GOT3 (cell line): ENCODE data around the gene GOLPH3.
"Not testable (repeated sequence)": the region's sequence is repeated elsewhere in the genome, so short reads cannot be mapped to it uniquely, and the experiment has no call there.

Experiments used
- DNase-seq: peaks from one replicate; lab custom pipeline; 2025; ENCODE audit warnings: mixed read lengths; lab: John Stamatoyannopoulos, UW

GOLPH3 gene

DNA sequence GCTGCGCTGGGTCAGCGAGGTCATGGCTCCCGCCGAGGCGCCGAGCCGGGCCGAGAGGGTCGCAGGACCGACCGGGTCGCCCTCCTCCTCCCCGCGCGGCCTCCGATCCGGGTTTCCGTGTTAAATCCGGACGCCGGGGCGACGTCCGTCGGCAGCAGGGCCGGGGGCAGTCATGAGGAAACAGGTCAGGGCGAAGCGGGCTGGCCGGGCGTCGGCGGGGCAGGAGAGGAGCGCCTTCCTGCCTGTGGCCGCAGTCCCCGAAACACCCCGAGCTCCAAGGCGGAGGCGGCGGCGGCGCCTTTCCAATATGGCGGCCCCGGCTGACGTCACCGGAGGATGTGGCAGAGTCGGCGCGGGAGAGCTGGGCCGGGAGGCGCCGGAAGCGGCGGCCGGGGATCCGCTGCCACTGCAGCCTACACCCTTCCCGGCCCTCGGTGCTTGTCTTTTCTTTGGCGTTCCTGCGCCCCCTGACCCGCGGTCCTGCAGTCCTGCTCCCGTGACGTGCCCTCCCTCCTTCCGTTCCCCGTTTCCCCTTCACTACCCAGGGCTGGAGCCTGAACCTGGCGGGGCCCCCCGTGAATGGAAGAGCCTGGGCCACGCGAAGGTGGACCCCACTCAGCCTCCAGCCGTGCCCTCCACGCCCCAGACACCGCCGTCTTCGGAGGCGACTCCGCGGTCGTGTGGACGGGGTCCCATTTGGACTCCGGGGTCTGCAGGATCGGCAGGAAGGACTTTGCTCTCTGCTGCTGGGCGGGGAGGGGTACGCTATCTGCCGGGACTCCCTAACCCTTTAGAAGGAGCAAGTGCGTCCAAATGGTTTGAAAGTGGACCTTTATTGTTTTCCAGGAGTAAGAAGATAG lies at the start of gene GOLPH3:
Gene GOLPH3 (minus strand): TSS at position 309 of the 860 bp plus-strand sequence. CDS start 285 bp downstream, at position 24.
- DNase-seq: peak; percentile 79

DNA sequence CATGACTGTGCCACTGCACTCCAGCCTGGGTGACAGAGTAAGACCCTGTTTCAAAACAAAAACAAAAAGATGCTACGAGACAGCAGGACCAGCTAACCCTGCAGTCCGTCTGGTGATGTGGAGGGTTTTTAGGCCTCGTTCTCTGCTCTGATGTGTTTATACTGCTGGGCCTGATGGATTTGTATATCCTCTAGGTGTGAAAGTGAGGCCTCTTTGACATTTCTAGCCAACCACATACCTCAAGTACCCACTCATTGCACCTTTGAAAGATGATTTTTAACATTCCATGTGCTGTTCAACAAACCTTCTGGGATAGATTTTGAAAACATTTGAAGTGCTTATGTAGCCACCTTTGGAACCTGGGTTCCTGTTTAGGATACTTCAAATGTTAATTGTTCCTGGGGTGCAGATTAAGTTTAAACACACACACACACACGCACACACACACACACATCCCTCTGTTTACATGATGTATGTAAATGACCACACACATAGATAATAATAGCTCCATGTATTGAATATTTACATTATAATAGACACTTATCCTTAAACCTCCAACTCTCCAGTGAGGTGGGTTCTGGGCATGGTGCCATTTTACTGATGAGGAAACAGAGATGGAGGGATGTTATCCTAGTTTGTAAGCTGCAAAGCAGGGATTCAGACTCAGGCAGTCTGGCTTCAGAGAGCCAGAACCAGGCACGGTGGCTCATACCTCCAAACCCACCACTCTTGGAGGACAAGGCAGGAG lies 48.8 kb upstream of the GOLPH3 start:
- DNase-seq: no peak

GRCh38 chr5:32217886-32218396 lies 43.8 kb upstream of the GOLPH3 start:
- DNase-seq: no peak

DNA sequence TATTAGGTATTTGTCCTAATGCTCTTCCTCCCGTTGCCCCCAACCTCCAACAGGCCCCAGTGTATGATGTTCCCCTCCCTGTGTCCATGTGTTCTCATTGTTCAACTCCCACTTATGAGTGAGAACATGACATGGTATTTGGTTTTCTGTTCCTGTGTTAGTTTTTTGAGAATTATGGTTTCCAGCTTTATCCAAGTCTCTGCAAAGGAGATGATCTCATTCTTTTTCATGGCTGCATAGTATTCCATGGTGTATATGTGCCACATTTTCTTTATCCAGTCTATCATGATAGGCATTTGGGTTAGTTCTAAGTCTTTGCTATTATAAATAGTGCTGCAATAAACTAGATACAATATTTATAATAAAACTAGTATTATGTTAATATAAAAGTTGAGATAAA lies 40.2 kb upstream of the GOLPH3 start:
- not testable (repeated sequence) for DNase-seq

GRCh38 chr5:32210151-32210550 lies 36.0 kb upstream of the GOLPH3 start:
- DNase-seq: no peak

DNA sequence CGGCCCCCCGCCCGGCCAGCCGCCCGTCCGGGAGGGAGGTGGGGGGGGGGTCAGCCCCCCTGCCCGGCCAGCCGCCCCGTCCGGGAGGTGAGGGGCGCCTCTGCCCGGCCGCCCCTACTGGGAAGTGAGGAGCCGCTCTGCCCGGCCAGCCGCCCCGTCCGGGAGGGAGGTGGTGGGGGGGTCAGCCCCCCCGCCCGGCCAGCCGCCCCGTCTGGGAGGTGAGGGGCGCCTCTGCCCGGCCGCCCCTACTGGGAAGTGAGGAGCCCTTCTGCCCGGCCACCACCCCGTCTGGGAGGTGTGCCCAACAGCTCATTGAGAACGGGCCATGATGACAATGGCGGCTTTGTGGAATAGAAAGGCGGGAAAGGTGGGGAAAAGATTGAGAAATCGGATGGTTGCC lies 34.7 kb upstream of the GOLPH3 start:
- not testable (repeated sequence) for DNase-seq

DNA sequence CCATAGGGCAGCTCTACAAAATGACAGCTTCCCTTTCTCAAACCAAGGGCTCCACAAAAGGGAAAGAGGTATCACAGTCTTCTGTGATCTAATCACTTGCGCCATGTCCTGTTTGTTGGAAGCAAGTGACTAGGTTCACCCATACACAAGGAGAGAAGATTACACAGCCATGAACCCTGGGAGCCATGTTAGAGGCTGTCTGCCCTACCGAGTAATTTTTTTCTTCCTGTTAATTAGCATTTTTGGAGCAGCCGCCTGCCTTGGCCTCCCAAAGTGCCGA lies 33.2 kb upstream of the GOLPH3 start:
- DNase-seq: no peak

- DNase-seq: no peak
Measured at GRCh38 chr5:32206509-32207354, 32.6 kb upstream of the GOLPH3 start.

DNA sequence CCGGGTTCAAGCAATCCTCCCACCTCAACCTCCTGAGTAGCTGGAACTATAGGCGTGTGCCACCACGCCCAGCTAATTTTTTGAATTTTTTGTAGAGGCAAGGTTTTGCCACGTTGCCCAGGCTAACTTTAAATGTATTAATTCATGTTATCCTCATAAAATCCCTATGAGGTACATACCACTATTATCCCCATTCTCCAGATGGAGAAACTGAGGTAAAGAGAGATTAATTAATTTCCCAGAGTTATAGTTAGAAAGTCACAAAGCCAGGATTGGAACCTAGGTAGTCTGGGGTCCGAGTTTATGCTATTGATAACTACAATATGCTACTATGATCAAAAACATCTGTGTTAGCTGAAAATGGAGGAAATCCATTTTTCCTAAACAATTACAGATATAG lies 31.9 kb upstream of the GOLPH3 start:
- DNase-seq: no peak

DNA sequence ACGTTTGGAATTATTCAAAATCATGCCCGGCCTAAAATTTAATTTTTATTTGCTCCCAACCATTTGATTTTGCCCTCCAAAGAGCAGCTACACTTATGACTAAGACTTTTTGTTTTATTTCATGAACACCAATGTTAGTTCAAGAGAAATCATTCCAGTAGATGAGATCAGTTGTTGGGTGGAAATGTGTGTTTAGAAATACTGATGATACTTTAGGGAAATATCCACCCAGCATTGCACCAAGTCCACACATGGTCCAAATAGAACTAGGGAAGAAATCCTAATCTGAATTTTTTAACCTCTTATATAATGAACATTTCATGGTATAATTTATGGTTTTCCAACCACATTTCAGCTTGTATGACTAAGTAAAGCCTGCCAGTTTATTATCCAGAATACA lies 28.3 kb upstream of the GOLPH3 start:
- DNase-seq: no peak

DNA sequence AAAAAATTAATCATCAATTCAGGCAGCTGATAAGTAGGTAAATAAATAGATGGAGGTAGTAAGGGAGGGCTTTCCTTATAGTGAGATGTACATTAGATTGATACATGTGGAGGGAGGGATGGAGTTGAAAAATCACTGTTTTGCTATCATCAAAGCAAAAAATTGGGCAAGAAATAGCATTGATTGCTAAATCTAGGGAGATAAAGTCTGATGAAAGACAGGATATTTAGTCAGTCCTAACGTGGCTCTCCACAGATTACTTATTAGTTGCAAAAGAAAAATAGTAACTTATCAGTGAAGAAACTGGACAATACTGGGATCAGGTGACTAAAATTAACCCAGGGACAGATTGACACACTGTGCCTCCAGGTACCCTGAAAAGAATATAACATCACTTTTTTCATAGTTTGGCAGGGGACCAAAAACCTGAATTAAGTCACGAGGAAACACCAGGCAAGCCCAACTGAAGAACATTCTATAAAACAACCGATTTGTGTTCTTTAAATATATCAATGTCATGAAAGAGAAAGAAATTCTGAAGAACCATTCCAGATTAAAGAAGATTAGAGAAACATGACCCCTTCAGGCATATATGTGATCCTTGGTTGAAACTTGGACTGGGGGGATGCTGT lies 27.1 kb upstream of the GOLPH3 start:
- no peak for DNase-seq

GRCh38 chr5:32197032-32197431 lies 22.9 kb upstream of the GOLPH3 start:
- DNase-seq: no peak

DNA sequence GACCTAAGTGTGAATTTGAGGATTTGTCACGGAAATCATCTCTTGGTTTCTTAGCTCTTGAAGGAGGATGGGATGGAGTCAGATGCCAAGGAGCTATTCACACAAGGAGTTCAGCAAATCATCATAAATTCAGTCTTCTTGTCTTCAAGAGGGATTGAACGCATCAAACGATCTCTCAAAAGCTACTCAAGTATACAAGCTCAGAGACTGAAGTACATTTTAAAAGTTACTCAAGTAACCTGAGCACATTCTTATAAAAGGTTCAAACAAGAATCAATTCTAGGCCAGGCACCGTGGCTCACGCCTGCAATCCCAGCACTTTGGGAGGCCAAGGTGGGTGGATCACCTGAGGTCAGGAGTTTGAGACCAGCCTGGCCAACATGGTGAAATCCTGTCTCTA lies 21.1 kb upstream of the GOLPH3 start:
- no peak for DNase-seq

DNA sequence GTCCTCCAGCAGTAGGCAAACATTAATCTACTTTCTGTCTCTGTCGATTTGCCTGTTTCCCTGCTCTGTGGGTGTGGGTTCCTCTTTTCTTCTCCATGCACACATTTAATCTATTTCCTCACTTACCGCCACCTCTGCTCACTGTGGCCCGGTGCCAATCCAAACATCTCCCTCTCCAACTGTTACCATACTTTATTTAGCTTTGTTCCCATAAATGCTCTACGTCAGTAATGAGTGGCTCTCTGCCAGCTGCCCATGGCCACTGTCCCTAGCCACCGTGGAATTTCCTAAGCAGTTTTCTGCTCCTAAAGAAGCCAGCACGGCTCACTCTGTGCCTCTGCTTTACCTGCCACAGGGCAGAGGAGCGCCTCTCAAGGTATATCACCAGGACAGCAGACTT lies 19.5 kb upstream of the GOLPH3 start:
- no peak for DNase-seq

GRCh38 chr5:32190095-32190494 lies 16.0 kb upstream of the GOLPH3 start:
- no peak for DNase-seq

DNA sequence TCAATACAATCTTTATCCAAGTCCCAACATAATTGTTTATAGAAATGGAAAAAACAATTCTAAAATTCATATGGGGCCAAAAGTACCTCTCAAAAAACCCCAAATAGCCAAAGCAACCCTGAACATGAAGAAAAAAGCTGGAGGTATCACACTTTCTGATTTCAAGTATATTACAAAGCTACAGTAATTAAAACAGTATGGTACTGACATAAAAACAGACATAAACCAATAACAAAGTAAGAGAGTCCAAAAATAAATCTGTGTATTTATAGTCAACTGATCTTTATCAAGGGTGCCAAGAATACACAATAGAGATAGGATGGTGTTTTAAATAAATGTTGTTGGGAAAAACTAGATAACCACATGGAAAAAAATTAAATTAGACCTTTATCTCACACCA lies 13.6 kb upstream of the GOLPH3 start:
- DNase-seq: no peak

- no peak for DNase-seq
Measured at GRCh38 chr5:32182463-32183063, 8.4 kb upstream of the GOLPH3 start.

DNA sequence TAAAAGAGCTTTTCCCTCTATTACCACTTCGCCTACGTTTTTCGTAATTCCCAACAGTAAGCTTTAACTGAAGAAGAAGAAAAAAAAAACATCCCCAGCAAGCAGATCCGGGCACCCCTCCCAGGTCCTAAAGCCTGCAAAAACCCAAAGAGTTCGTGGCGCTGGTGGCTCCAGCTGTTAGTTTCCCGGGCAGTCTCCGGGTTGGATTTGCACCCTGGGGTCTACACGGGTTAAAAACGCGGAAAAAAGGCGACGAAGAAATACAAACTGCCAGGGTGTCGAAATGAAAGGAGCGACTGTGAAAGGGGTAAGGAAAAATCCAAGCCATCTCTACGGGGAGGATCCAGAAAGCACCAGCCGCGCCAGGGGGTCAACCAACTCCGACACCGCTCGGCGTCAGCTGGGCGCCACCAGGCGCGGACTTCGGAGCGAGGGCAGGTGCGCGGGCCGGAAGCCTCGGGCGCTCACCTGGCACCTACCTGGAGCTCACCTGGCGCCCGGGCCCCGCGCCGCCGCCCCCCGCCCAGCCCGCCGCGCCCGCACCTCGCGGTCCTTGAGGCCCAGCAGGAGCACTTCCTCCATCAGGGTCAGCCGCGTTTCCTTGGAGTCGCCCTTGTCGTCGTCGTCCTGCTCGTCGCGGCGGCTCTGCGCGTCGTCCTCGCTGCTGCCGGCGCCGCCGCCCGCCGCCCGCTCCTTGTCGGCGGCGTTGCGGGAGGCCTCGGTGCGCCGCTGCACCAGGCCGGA lies 680 bp downstream of the GOLPH3 start:
- DNase-seq: no peak

GRCh38 chr5:32172923-32173266 lies 1.2 kb downstream of the GOLPH3 start:
- no peak for DNase-seq

GRCh38 chr5:32172186-32172911 lies 1.8 kb downstream of the GOLPH3 start:
- DNase-seq: not testable (repeated sequence)
